Trophoblast cell (in vitro differentiated cells and primary cell): Measurements from ENCODE around the gene ZNF20.

ENCODE experiments used
- DNase-seq, 2 donors: peaks; one replicate each; pipeline ENCODE4 v3.0.0-alpha.2; 2016
- H2AFZ ChIP-seq: 2 replicates; pipeline ENCODE4 v1.6.1; 2013; ENCODE audit warnings: low read length, moderate library complexity, mild to moderate bottlenecking; ENCODE audit not compliant: insufficient read depth, poor library complexity
- H2AK5ac ChIP-seq: 2 replicates; pipeline ENCODE4 v1.6.1; 2013; ENCODE audit warnings: mild to moderate bottlenecking, low read length
- H2BK120ac ChIP-seq: 2 replicates; pipeline ENCODE4 v1.6.1; 2013; ENCODE audit warnings: low read length, mild to moderate bottlenecking, moderate library complexity; ENCODE audit not compliant: insufficient read depth, poor library complexity
- H2BK12ac ChIP-seq: 2 replicates; pipeline ENCODE4 v1.6.1; 2013; ENCODE audit warnings: mild to moderate bottlenecking, low read length, moderate library complexity
- H2BK5ac ChIP-seq: 2 replicates; pipeline ENCODE4 v1.6.1; 2013; ENCODE audit warnings: low read length, low read depth, moderate library complexity, mild to moderate bottlenecking; ENCODE audit not compliant: poor library complexity
- H3K14ac ChIP-seq: 2 replicates; pipeline ENCODE4 v1.6.1; 2013; ENCODE audit warnings: mild to moderate bottlenecking, low read length
- H3K18ac ChIP-seq: 2 replicates; pipeline ENCODE4 v1.6.1; 2013; ENCODE audit warnings: mild to moderate bottlenecking, low read length
- H3K23ac ChIP-seq: 2 replicates; pipeline ENCODE4 v1.6.1; 2013; ENCODE audit warnings: low read length
- H3K27ac ChIP-seq: 2 replicates; pipeline ENCODE4 v1.5.1; 2013; ENCODE audit warnings: low read depth, mild to moderate bottlenecking, inconsistent platforms, low read length, moderate library complexity
- H3K27me3 ChIP-seq: 2 replicates; pipeline ENCODE4 v1.6.1; 2013; ENCODE audit warnings: inconsistent platforms, mild to moderate bottlenecking, low read length, moderate library complexity; ENCODE audit not compliant: insufficient read depth
- H3K36me3 ChIP-seq, 2 experiments: 1 replicate in 1 of 2; 2 replicates in 1 of 2; pipeline ENCODE4 v1.6.1; 2013; ENCODE audit warnings: low read length in 2 of 2, mild to moderate bottlenecking in 2 of 2, moderate library complexity in 1 of 2; ENCODE audit not compliant: insufficient read depth in 2 of 2, control insufficient read depth in 1 of 2
- H3K4ac ChIP-seq: 2 replicates; pipeline ENCODE4 v1.6.1; 2013; ENCODE audit warnings: low read depth, mild to moderate bottlenecking, low read length, moderate library complexity
- H3K4me1 ChIP-seq, 2 experiments: 1 replicate in 1 of 2; 2 replicates in 1 of 2; pipeline ENCODE4 v1.6.1; 2013; ENCODE audit warnings: low read length in 2 of 2, mild to moderate bottlenecking in 2 of 2, moderate library complexity in 1 of 2; ENCODE audit not compliant: insufficient read depth in 2 of 2, control insufficient read depth in 1 of 2
- H3K4me2 ChIP-seq: 2 replicates; pipeline ENCODE4 v1.6.1; 2013; ENCODE audit warnings: inconsistent platforms, mild to moderate bottlenecking, low read length, moderate library complexity
- H3K4me3 ChIP-seq: 2 replicates; pipeline ENCODE4 v1.5.1; 2013; ENCODE audit warnings: mild to moderate bottlenecking, low read depth, low read length, inconsistent platforms
- H3K79me1 ChIP-seq: one replicate; pipeline ENCODE4 v1.6.1; 2013; ENCODE audit warnings: low read length
- H3K79me2 ChIP-seq: 2 replicates; pipeline ENCODE4 v1.6.1; 2013; ENCODE audit warnings: low read length, mild to moderate bottlenecking; ENCODE audit not compliant: control insufficient read depth, insufficient read depth, poor library complexity
- H3K9ac ChIP-seq: 2 replicates; pipeline ENCODE4 v1.6.1; 2013; ENCODE audit warnings: mild to moderate bottlenecking, low read length
- H3K9me3 ChIP-seq: 2 replicates; pipeline ENCODE4 v1.6.1; 2013; ENCODE audit warnings: low read depth, mild to moderate bottlenecking, control low read depth, inconsistent platforms, low read length; ENCODE audit not compliant: insufficient read depth
- H4K12ac ChIP-seq: 2 replicates; pipeline ENCODE4 v1.6.1; 2013; ENCODE audit warnings: low read depth, mild to moderate bottlenecking, low read length, moderate library complexity
- H4K8ac ChIP-seq: 2 replicates; pipeline ENCODE4 v1.6.1; 2013; ENCODE audit warnings: low read depth, mild to moderate bottlenecking, low read length, moderate library complexity
- H4K91ac ChIP-seq: one replicate; pipeline ENCODE4 v1.6.1; 2013; ENCODE audit warnings: low read depth, mild to moderate bottlenecking, low read length, moderate library complexity
- WGBS: extraction: QIAGEN DNeasy Blood & Tissue Kit; methylation state at CpG from one replicate; pipeline ENCODE4 v1.1.7; 2013; ENCODE audit warnings: missing lambda C conversion rate; ENCODE audit not compliant: insufficient read length, insufficient coverage; ENCODE audit errors: extremely low coverage; 5-methylcytosine and 5-hydroxymethylcytosine counted together

Gene ZNF20

DNA sequence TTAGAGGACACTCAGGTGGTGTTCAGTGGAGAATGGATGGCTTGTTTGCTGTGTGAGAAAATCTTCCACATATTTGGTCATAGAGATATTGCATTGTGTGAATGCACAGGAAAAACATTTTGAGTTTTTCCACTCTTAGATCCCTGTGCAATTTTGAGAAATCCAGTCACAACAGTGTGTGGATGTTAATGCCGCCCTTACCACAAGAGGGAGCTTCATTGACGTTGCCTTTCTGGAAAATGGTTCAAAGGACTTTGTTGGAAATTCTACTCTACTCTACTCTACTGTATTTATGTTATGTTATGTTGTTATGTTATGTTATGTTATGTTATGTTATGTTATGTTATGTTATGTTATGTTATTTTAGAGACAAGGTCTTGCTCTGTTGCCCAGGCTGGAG, 13.4 kb downstream of the ZNF20 start:
- DNase-seq = peak; percentile 27 to 64
- H3K79me2 ChIP-seq = no peaks in the 10 kb centered on the region
- WGBS = no CpG with 5 or more reads among the region's 2 CpGs
- no peak overlapping the region for H2BK12ac ChIP-seq
- H2BK5ac ChIP-seq = no peak overlapping the region
- H3K14ac ChIP-seq = no peak overlapping the region
- no peaks in the 10 kb centered on the region for H3K27me3 ChIP-seq
- H3K18ac ChIP-seq = no peak overlapping the region
- no peak overlapping the region for H4K8ac ChIP-seq
- H3K9me3 ChIP-seq = peaks cover 2% of the 10 kb centered on the region
- no peak overlapping the region for H3K9ac ChIP-seq
- peaks cover under 1 to 2% of the 10 kb centered on the region in 2 experiments for H3K36me3 ChIP-seq
- no peak overlapping the region for H2BK120ac ChIP-seq
- no peak overlapping the region for H3K4me2 ChIP-seq
- no peak overlapping the region for H3K4me3 ChIP-seq
- H4K91ac ChIP-seq = no peak overlapping the region
- no peak overlapping the region for H2AK5ac ChIP-seq
- no peak overlapping the region for H3K27ac ChIP-seq
- no peak overlapping the region for H4K12ac ChIP-seq
- no peak overlapping the region for H3K4ac ChIP-seq
- no peaks in the 10 kb centered on the region for H3K4me1 ChIP-seq
- H2AFZ ChIP-seq = no peak overlapping the region
- no peak overlapping the region for H3K23ac ChIP-seq
- H3K79me1 ChIP-seq = no peaks in the 10 kb centered on the region

DNA sequence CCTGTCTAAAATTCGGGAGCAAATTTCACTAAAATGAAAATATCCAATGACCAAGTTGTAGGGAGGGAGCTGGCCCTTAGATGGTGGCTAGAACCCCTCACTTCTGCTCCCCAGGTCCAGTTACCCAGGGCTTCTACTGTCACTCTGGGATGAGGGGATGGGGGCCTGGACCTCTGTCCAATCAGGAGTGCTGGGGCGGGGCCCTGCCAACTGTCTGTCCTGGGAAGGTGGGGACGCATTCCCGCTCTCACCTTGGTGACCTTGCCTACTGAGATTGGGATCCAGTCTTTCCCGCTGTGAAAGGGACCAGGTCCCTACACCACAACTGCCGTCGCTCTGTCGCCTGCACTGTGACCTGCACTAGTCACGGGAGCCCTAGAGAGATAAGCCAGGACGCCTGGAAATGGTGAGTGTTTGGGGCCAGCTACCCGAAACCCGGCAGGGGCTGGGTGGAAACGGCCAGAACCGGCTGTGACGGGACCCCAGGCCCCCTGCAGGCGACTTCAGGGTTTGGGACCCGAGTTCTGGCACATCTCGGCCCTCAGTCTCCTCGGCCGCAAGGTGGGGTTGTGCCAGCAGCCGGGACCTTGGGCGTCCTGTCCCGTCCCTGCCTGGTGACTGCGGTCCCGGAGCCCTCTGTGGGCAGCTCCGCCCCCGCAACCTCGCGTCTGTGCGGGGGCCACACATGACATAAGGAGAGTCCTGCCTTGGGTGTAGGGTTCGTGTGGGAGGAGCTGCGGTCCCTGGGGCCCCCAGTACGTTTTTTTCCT, 22.8 kb downstream of the ZNF20 start:
- Histone ChIP-seq H3K79me2 (no peaks in the 10 kb centered on the region), H2BK5ac (no peak overlapping the region), H2AK5ac (no peak overlapping the region), H4K12ac (no peak overlapping the region), H3K9me3 (peaks cover 6% of the 10 kb centered on the region), H2BK12ac (no peak overlapping the region), H3K27ac (no peak overlapping the region), H2BK120ac (no peak overlapping the region), H3K14ac (no peak overlapping the region), H4K91ac (no peak overlapping the region), H3K4me2 (no peak overlapping the region), H3K4ac (no peak overlapping the region), H3K27me3 (no peaks in the 10 kb centered on the region), H3K4me3 (peak overlapping the region; percentile 30), H3K23ac (no peak overlapping the region), H3K79me1 (no peaks in the 10 kb centered on the region), H3K9ac (no peak overlapping the region), H3K4me1 (no peaks in the 10 kb centered on the region), H3K36me3 (peaks cover 5 to 6% of the 10 kb centered on the region in 2 experiments), H4K8ac (no peak overlapping the region), H2AFZ (no peak overlapping the region), H3K18ac (no peak overlapping the region)
- DNase-seq = no peak
- WGBS = no CpG with 5 or more reads among the region's 33 CpGs

DNA sequence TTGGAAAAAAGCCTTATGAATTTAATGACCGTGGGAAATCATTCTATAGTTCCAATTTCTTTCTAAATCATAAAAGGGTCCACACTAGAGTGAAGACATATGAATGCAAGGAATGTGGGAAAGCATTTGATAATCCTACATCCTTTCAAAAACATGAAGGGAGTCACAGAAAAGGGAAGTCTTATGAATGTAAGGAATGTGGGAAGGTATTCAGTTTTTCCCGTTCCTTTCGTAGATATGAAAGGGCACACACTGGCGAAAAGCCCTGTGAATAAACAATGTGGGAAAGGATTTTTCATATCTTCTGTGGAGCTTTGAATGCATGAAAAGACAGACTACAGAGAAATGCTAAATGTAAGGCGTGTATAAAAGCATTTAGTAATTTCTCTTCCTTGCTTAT, 27.0 kb downstream of the ZNF20 start:
- no peak overlapping the region for H2AFZ ChIP-seq
- no peak overlapping the region for H3K4me3 ChIP-seq
- H2BK120ac ChIP-seq = no peak overlapping the region
- peaks cover 6% of the 10 kb centered on the region for H3K9me3 ChIP-seq
- no peak overlapping the region for H4K91ac ChIP-seq
- no peaks in the 10 kb centered on the region for H3K79me1 ChIP-seq
- DNase-seq = peak in 1 of 2 donors; percentile 60
- no peaks in the 10 kb centered on the region for H3K4me1 ChIP-seq
- no peak overlapping the region for H3K27ac ChIP-seq
- H3K36me3 ChIP-seq = peaks cover 7 to 16% of the 10 kb centered on the region in 2 experiments
- no CpG with 5 or more reads among the region's 5 CpGs for WGBS
- H3K9ac ChIP-seq = no peak overlapping the region
- H3K14ac ChIP-seq = no peak overlapping the region
- H2BK5ac ChIP-seq = no peak overlapping the region
- no peak overlapping the region for H3K18ac ChIP-seq
- no peak overlapping the region for H3K4me2 ChIP-seq
- H2AK5ac ChIP-seq = no peak overlapping the region
- H3K23ac ChIP-seq = no peak overlapping the region
- no peak overlapping the region for H4K12ac ChIP-seq
- no peak overlapping the region for H4K8ac ChIP-seq
- H3K79me2 ChIP-seq = no peaks in the 10 kb centered on the region
- no peak overlapping the region for H3K4ac ChIP-seq
- H2BK12ac ChIP-seq = no peak overlapping the region
- no peaks in the 10 kb centered on the region for H3K27me3 ChIP-seq

DNA sequence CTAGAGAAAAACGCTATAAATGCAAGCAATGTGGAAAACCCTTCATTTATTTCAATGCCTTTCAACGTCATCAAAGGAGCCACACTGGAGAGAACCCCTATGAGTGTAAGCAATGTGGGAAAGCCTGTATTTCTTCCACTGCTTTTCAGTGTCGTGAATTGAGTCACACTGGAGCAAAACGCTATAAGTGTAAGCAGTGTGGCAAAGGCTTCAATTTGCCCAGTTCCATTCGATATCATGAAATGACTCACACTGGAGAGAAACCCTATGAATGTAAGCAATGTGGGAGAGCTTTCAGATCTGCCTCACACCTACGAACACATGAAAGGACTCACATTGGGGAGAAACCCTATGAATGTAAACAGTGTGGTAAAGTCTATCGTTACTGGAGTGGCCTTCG, 27.4 kb downstream of the ZNF20 start:
- Histone ChIP-seq H2BK5ac (no peak overlapping the region), H3K18ac (no peak overlapping the region), H3K36me3 (peaks cover 7 to 16% of the 10 kb centered on the region in 2 experiments), H3K9me3 (peaks cover 6% of the 10 kb centered on the region), H2BK12ac (no peak overlapping the region), H2AFZ (no peak overlapping the region), H4K8ac (no peak overlapping the region), H3K4me2 (no peak overlapping the region), H3K27ac (peak overlapping the region; percentile 57), H2AK5ac (no peak overlapping the region), H3K4me1 (no peaks in the 10 kb centered on the region), H3K23ac (no peak overlapping the region), H3K9ac (no peak overlapping the region), H2BK120ac (no peak overlapping the region), H4K12ac (no peak overlapping the region), H3K14ac (no peak overlapping the region), H4K91ac (no peak overlapping the region), H3K79me1 (no peaks in the 10 kb centered on the region), H3K27me3 (no peaks in the 10 kb centered on the region), H3K79me2 (no peaks in the 10 kb centered on the region), H3K4ac (no peak overlapping the region), H3K4me3 (no peak overlapping the region)
- WGBS = no CpG with 5 or more reads among the region's 8 CpGs
- peak; percentile 87 to 98 for DNase-seq
